ENCODE results near the gene THRB.

DNA sequence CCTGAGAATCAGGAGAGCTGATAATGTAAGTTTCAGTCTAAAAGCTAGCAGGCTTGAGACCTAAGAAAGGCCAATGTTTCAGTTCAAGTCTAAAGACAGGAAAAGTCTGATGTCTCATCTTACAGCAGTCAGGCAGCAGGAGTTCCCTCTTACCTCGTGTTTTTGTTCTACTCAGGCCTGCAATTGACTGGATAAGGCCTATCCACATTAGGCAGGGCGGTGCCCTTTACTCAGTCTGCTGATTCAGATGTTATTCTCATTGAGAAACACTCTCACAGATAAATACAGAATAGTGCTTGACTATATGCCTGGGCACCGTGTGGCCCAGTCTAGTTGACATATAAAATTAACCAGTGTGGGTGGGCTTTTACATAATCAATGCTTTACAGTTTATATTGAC lies 427.2 kb downstream of the THRB start:
- TF ChIP-seq ZFP36 (IDR thresholded peaks at IDR 0.05; ENCODE audit: borderline replicate concordance, partially characterized antibody) (no peak), PHF8 (IDR thresholded peaks at IDR 0.05; ENCODE audit: borderline replicate concordance, low read depth) (no peak)
- TF ChIP-seq, protein P1, sequence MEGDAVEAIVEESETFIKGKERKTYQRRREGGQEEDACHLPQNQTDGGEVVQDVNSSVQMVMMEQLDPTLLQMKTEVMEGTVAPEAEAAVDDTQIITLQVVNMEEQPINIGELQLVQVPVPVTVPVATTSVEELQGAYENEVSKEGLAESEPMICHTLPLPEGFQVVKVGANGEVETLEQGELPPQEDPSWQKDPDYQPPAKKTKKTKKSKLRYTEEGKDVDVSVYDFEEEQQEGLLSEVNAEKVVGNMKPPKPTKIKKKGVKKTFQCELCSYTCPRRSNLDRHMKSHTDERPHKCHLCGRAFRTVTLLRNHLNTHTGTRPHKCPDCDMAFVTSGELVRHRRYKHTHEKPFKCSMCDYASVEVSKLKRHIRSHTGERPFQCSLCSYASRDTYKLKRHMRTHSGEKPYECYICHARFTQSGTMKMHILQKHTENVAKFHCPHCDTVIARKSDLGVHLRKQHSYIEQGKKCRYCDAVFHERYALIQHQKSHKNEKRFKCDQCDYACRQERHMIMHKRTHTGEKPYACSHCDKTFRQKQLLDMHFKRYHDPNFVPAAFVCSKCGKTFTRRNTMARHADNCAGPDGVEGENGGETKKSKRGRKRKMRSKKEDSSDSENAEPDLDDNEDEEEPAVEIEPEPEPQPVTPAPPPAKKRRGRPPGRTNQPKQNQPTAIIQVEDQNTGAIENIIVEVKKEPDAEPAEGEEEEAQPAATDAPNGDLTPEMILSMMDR (IDR thresholded peaks at IDR 0.05) = no peak
- TF ChIP-seq, protein P2, sequence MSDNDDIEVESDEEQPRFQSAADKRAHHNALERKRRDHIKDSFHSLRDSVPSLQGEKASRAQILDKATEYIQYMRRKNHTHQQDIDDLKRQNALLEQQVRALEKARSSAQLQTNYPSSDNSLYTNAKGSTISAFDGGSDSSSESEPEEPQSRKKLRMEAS (IDR thresholded peaks at IDR 0.05) = no peak
